AG09309 (cell line): Measurements from ENCODE around the gene PDE10A.

Experiments
- DNase-seq: peaks from one replicate; pipeline ENCODE4 v3.0.0-alpha.2; 2010; ENCODE audit warnings: low read depth
- H3K4me3 ChIP-seq: 2 replicates; pipeline ENCODE4 v1.5.1; 2011; ENCODE audit warnings: mild to moderate bottlenecking, low read depth, low read length, moderate library complexity; ENCODE audit not compliant: control insufficient read depth
- TF ChIP-seq, protein P1 (sequence below): IDR thresholded peaks from 2 replicates; pipeline ENCODE4 v1.5.1; 2011; ENCODE audit warnings: mild to moderate bottlenecking, low read depth, low read length, inconsistent platforms; ENCODE audit not compliant: insufficient read depth, control insufficient read depth; ENCODE audit errors: missing control alignments

PDE10A gene

DNA sequence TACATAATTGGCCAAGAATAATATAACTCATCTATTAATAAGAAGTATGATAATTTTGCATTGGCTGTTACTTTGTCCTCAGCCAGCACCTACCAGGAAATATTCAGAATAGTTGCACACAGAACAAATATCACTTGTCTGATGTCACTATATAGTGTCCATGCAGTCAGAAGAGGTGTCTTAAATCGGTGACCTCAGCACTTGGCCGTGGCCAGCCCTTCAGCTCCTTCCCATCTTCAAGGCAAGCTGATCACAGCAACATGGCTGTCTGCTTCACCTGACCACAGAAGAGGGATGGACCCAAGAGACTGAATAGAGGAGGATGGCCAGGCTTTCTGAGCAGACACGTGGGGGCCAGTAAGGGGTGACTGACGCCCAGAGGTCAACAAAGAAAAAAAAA, 22.2 kb downstream of the PDE10A start:
- no peak overlapping the region for H3K4me3 ChIP-seq
- DNase-seq, result no peak
- TF ChIP-seq, protein P1, sequence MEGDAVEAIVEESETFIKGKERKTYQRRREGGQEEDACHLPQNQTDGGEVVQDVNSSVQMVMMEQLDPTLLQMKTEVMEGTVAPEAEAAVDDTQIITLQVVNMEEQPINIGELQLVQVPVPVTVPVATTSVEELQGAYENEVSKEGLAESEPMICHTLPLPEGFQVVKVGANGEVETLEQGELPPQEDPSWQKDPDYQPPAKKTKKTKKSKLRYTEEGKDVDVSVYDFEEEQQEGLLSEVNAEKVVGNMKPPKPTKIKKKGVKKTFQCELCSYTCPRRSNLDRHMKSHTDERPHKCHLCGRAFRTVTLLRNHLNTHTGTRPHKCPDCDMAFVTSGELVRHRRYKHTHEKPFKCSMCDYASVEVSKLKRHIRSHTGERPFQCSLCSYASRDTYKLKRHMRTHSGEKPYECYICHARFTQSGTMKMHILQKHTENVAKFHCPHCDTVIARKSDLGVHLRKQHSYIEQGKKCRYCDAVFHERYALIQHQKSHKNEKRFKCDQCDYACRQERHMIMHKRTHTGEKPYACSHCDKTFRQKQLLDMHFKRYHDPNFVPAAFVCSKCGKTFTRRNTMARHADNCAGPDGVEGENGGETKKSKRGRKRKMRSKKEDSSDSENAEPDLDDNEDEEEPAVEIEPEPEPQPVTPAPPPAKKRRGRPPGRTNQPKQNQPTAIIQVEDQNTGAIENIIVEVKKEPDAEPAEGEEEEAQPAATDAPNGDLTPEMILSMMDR, result no peak

DNA sequence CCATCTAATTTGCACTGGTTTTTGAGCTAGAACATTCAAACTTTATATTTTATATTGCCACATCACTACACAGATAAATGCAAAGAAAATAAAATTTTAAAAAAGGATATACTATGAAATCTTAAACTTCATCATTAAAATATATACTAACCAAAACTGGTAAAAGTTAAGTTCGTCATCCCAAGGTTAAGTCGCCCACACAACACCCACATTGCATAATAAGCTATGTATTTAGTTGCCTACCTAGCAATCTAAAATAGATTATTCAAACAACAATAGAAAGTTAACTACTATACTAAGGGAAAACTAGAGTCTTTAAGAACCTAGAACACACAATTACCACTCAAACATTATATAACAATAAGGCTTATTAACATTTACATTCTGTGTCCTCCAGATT, 24.5 kb downstream of the PDE10A start:
- DNase-seq, result no peak
- H3K4me3 ChIP-seq, result no peak overlapping the region
- TF ChIP-seq, protein P1, result no peak

DNA sequence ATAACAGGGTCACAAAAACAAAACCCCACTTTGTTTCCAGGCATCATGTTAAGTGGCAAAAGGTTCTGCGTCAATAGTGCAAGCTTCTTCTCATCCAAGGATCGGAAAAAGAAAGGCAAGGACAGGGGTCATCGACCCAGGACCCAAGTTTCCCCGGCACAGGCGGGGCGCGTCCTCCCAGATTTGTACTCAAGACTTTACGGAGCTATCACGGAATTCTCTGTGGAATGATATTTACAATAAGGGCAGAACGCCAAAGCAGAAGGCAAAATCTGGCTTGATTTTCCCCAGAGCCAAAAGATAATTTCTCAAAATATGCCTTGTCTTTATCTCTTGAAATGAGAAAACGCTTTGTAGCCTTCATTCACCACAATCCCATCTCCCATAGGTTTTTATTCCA, 25.5 kb downstream of the PDE10A start:
- no peak overlapping the region for H3K4me3 ChIP-seq
- DNase-seq, result no peak

DNA sequence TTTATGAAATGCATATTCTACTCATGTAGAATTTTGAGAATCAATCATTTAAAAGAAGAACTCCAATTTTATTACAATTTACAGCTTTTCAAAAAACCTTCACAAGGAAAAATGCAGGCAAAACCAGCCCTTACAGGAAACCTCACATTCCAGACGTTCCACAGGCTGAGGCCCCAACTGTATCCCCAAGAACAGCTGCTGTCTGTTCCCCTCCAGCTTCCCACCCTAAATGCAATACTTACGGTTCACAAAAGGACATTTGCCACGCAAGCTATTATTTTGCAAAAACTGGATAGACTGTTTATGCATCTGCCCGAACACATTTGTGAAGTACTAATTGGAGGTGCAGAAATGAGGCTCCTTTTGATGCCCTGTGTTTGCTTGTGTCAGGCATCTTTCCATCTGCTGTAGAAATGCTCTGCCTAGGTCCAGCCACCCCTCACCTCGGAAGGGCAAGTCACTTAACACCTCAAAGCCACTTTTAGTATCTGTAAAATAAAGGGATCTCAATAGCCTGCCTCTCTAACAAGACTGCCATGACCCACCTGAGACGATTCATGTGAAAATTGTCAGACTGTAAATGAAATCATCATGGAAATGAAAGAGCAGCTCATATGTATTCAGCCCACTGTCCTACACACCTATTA, 26.5 kb downstream of the PDE10A start:
- TF ChIP-seq, protein P1, result no peak
- H3K4me3 ChIP-seq, result no peak overlapping the region
- DNase-seq, result no peak

More for the DNA sequence above, 25.5 kb downstream of the PDE10A start:
- TF ChIP-seq, protein P1, result no peak

DNA sequence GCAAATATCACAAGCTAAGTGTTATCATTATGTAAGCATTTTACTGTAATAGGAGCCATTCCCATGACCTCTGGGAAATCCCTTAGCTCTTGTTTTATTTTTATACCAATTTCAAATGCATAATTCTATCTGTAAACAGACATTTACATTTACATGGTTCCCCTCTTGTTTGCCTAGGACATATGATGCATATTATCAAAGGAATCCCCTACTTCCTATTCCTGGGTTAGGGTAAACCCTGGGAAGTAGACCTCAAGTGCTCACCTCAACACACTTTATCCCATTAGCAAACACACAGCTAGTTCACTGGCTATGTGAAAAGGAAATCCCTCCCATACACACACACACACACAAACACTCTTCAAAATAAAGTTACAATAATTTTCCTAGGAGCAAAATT, 27.1 kb downstream of the PDE10A start:
- H3K4me3 ChIP-seq, result no peak overlapping the region
- no peak for DNase-seq
- TF ChIP-seq, protein P1, result no peak

DNA sequence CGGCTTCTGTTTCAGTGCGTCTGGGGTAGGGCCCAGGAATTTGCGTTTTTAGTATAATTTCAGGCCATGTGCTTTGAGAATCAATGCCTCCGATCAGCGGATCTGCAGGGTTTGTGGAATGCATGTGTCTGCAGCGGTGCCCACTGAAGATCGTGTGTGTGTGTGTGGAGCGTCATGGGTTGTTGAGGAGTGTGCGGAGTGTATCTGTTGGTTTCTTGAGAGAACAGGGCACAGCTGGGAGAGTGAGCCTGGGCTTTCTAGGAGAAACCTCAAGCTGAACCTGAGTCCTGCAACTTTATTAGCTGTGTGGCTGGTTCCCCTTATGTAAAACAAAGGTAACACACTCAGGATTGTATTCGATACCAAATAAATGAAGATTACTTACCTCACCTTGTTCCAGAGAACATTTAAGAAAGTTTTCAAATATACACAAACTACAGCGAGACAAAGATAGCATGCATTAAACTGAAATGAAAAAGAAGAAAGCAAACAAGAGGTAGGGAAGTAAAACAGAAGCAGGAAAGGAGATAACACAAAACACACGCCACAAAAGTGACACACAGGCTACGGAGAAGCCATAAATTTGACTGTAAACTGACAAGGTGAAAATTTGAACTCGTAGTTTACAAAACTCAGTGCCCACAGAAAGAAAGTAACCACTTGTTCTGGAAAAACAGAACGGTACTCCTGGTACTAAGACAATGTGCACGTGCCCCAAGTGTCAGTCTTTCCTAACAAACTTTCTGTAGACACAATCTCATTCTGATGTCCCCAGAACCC, 28.8 kb downstream of the PDE10A start:
- H3K4me3 ChIP-seq, result no peak overlapping the region
- no peak for DNase-seq
- TF ChIP-seq, protein P1, result no peak
